Activated CD4-positive, alpha-beta T cell treated with anti-CD3 and anti-CD28 coated beads, Interleukin-2, amount 50 U/mL, for 16 hours (primary cell): ENCODE results near the gene CRP.
"Not testable (repeated sequence)": the region's sequence is repeated elsewhere in the genome, so short reads cannot be mapped to it uniquely, and the experiment has no call there.

Source experiments
- DNase-seq: peaks from one replicate; pipeline ENCODE4 v3.0.0-alpha.2; 2020

CRP gene

DNA sequence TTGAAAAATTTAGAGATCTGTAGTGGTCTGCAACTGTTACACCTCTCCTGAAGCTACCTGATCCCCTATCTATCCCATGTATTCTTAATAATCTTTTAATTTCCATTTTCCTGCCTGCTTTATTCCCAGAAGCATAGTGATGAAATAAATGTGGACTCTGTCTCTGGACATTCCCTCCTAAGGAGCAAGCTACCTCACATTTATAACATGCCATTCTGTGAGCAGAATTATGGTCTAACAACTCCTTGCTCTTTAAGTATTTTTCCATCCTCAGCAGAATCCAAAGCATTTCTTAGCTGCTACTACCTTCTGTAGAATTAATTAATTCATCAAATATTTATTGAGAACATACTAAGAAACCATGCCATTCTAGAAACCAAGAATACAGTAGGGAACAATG lies 15.1 kb downstream of the CRP start:
- DNase-seq = no peak

DNA sequence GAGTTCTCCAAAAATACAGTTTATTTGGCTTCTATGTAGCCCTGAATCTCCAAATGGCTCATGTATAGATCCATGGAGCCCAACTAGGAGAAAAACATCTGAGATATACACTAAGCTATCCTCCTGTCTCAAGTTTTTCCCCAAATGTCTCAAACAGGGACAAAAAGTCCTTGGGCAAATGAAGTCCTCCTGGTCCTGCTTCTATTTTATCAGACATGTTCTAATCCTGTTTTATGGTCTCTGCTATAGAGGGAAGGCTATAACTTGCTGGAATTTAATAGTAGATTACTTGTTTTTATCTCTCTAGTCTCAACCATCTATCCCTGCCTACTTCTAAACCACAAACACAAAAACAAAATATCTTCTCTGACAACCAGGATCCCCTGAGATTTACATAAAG lies 26.9 kb downstream of the CRP start:
- no peak for DNase-seq

DNA sequence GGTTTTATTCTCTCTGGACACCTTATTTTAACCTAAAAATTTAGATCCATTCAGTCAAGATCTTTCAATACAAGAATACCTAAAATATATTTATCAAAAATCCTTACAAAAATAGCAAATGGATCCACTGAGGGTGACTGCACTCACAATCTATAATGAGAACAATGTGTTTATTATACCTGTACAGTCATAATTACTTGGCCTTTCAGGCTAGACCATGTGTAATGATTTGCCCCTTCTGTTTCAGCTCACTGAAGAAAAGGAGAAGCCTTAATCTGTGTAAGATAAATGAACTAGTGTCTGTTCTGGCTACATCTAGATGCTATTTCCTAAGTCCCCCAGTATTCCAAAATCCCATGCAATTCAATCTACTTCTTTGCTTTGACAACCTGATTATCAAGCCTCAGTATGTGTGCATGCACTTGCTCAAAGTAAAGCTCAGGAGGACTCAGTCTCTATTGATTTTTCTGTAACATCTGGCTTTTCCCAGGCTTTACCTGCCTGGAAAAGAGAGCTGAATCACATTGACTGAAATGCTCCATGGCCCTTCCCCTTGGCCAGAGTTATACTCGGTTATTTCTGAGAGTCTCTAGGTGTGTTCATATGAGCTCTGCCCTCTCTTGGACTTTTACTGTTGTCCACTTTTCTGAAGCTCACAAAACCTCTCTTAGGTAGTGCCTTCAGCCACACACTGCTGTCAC lies 27.6 kb downstream of the CRP start:
- DNase-seq = no peak

DNA sequence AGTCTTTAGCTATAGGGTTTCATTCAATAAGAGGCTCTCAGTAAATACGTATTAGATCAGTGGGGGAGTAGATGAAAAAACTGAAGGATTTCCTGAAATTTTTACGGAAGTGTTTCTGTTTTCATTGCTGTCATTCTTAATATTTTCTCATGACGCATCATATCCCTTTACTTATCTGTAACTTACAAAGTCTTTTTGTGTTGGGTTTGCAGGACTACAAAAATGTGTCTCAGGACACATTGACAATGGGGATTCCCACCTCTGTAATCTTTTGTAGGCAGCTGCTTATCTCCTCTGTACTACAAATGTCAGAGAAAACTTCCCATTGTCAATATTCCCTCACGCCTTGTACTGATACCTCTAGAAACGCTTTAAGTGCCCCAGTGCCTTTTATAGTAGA lies 35.5 kb downstream of the CRP start:
- DNase-seq = no peak

DNA sequence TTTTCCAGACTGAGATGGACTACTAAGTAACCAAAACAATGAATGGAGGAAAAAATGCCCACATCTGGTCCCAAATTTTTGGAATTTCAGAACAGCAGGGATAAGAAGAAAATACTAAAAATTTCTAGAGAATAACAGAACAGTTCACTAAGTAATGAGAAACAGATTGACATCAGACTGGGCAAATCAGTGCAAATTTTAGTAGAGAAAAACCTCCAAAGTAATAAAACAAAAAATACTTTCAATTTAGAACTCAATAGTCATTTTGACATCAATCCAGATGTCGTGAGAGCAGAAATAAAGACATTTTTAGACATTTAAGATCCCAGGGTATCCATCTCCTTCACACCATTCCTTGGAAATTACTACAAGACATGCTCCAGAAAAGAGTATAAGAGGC lies 39.3 kb downstream of the CRP start:
- no peak for DNase-seq

DNA sequence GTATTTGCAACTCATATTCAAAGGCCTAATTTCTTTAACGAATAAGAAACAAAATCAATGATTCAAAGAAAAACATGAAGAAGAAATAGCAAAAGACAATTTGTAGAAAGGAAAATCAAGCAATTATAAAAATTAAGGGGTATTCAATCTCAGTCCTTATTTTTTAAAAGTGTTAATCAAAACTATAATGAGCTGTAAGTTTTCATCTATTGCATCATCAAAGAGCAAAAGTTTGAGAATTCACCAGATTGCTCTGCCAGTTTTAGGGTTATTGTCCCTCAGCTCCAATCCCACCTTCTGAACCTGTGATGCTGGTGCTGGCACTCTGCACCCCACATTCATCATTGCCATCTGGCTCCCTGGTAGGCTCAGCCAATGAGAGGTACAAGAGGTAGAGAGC lies 42.0 kb downstream of the CRP start:
- DNase-seq = not testable (repeated sequence)

DNA sequence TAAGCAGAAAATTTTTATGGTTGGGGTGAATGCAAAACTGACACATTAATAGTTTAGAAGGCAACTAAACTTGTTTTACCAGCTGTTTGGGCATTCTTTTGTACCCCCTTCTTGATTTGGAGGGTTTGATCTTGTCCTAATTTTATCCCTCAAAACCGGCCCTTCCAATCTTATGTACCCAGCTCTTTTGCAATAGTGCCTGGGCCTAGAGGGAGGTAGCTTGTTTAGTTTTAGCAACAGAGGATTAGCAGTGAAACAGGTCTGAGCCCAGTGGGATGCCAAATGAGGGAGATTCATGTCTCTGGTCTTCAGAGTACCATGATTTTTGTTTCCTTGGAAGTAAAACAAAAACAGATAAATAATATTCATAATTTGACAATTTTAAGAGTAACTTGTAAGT lies 45.1 kb downstream of the CRP start:
- no peak for DNase-seq

DNA sequence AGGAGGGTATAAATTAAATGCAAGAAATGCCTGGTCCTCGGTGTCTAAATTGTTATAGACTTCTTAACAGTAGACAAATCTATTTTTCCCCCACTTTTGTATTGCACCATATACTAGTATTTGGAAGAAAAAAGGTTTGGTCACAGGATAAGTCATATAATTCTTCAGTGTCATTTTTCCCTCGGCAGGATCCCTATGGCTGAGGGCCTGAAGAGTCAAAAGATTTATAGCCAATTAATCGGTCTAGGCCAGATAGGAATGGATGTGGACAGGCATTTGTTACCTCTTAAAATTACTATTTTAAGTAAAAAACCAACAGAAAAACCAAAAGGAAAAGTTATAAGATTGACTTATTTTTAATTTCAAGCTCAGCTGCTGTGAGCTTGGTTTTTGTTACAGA lies 45.6 kb downstream of the CRP start:
- no peak for DNase-seq

DNA sequence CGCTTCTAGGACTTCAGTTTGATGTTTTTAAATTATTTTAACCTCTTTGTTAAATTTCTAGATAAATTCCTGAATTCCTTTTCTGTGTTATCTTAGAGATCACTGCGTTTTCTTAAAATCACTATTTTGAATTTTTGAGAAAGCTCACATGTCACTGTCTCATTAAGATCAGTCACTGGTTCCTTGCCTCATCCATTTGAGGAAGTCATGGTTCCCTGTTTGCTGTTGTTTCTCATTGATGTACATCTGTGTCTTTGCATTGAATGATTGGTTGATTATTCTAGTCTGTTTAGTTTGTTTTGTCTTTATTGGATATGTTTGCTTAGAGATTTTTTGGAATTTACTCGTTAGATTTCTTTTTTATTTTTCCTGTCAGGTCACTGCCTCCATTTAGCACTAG lies 50.1 kb downstream of the CRP start:
- no peak for DNase-seq

DNA sequence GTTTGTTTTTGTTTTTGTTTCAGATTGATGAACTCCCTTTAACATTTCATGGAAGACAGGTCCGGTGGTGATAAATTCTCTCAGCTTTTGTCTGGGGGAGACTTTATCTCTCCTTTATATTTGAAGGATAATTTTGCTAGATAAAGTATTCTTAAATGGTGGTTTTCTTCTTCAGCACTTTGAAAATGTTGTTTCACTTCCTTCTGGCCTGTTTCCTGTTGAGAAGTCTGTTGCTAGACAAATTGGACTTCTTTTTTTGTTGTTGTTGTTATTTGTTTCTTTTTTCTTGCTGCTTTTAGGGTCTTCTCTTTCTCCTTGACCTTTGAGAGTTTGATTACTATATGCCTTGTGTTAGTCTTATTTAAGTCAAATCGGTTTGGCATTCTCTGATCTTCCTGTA lies 50.8 kb downstream of the CRP start:
- DNase-seq = no peak
